ENCODE results near the gene DCST1. TPM values are rescaled to one million over a fixed set of nuclear protein-coding genes. Genes with fewer than 3 reads are reported as not detected.

Gene DCST1
- total and polyA plus RNA-seq, 2 of the 13 experiments (the other 11 are each of a cell fraction or from before 2014, with no cell fraction given) = 0.04 TPM; not detected in 1

GRCh38 chr1:155003766-155004351, 29.8 kb upstream of the DCST1 start (continued):
- TF ChIP-seq ZNF574 (CRISPR knock-in tag; IDR thresholded peaks at IDR 0.05) (no peak), ZNF747 (CRISPR knock-in tag; IDR thresholded peaks at IDR 0.05; ENCODE audit: borderline replicate concordance) (no peak; the same call in 1 of the 2 replicates), ZNF280B (CRISPR knock-in tag; IDR thresholded peaks at IDR 0.05; ENCODE audit: borderline replicate concordance) (no peak), ZNF496 (CRISPR knock-in tag; IDR thresholded peaks at IDR 0.05; ENCODE audit: insufficient replicate concordance) (no peak), THAP8 (CRISPR knock-in tag; IDR thresholded peaks at IDR 0.05; ENCODE audit: borderline replicate concordance) (no peak), FOXP1 (IDR thresholded peaks at IDR 0.05) (no peak), FOXP1 (CRISPR knock-in tag; IDR thresholded peaks at IDR 0.05) (peak; percentile 20; the same call in 1 of the 2 replicates), RAD21 (CRISPR knock-in tag; IDR thresholded peaks at IDR 0.05) (no peak), DMAP1 (CRISPR knock-in tag; IDR thresholded peaks at IDR 0.05) (peak; percentile 80), TCF7 (IDR thresholded peaks at IDR 0.05; ENCODE audit: low read depth) (peak; percentile 58; the same call in 1 of the 2 replicates), TMF1 (CRISPR knock-in tag; IDR thresholded peaks at IDR 0.05; ENCODE audit: low read depth) (no peak), KMT2A (CRISPR knock-in tag; IDR thresholded peaks at IDR 0.05) (no peak), ZNF839 (CRISPR knock-in tag; IDR thresholded peaks at IDR 0.05; ENCODE audit: borderline replicate concordance) (no peak), ZNF879 (CRISPR knock-in tag; IDR thresholded peaks at IDR 0.05) (no peak), ZNF563 (CRISPR knock-in tag; IDR thresholded peaks at IDR 0.05) (no peak), ZNF792 (CRISPR knock-in tag; IDR thresholded peaks at IDR 0.05) (no peak; the same call in 1 of the 2 replicates), ZNF205 (CRISPR knock-in tag; IDR thresholded peaks at IDR 0.05) (0 out of 2 replicates have a peak, but pooled peaks have one; percentile 30), ZNF713 (CRISPR knock-in tag; IDR thresholded peaks at IDR 0.05) (no peak), MYNN (CRISPR knock-in tag; IDR thresholded peaks at IDR 0.05; ENCODE audit: low read depth) (no peak), BORCS8-MEF2B (CRISPR knock-in tag; IDR thresholded peaks at IDR 0.05) (peak; percentile 25; the same call in 1 of the 2 replicates), NR2F6 (IDR thresholded peaks at IDR 0.05) (peak; percentile 52), NR2F6 (CRISPR knock-in tag; IDR thresholded peaks at IDR 0.05) (peak; percentile 52; the same call in 1 of the 2 replicates), HMGXB4 (CRISPR knock-in tag; IDR thresholded peaks at IDR 0.05; ENCODE audit: borderline replicate concordance in 1 of 2, low read depth in 1 of 2) (no peak), ZNF652 (CRISPR knock-in tag; IDR thresholded peaks at IDR 0.05; ENCODE audit: borderline replicate concordance, low read depth) (no peak), ZNF367 (CRISPR knock-in tag; IDR thresholded peaks at IDR 0.05; ENCODE audit: borderline replicate concordance) (no peak), TEAD3 (CRISPR knock-in tag; optimal IDR thresholded peaks at IDR 0.05; ENCODE audit: borderline replicate concordance) (no peak), RFXANK (CRISPR knock-in tag; IDR thresholded peaks at IDR 0.05) (no peak)
